Parathyroid adenoma (tissue), 2 donors: ENCODE results near the gene SEMA5B.

Experiments used
- H2AFZ ChIP-seq: fragments of 300-600 bp; sonication (generic); one replicate; pipeline ENCODE4 v1.7.0; 2017; ENCODE audit warnings: antibody characterized with exemption, mild to moderate bottlenecking
- H3K27ac ChIP-seq: fragments of 300-600 bp; sonication (generic); one replicate; pipeline ENCODE4 v1.7.0; 2017
- H3K27me3 ChIP-seq: fragments of 300-600 bp; sonication (generic); one replicate; pipeline ENCODE4 v1.7.0; 2017; ENCODE audit warnings: low read length; ENCODE audit not compliant: control insufficient read depth, insufficient read depth
- H3K36me3 ChIP-seq: fragments of 300-600 bp; sonication (generic); one replicate; pipeline ENCODE4 v1.7.0; 2017; ENCODE audit warnings: low read length; ENCODE audit not compliant: control insufficient read depth, insufficient read depth
- H3K4me1 ChIP-seq: fragments of 300-600 bp; sonication (generic); one replicate; pipeline ENCODE4 v1.7.0; 2017; ENCODE audit warnings: control low read depth
- H3K4me2 ChIP-seq: fragments of 300-600 bp; sonication (generic); one replicate; pipeline ENCODE4 v1.7.0; 2017; ENCODE audit warnings: low read length
- H3K4me3 ChIP-seq: fragments of 300-600 bp; sonication (generic); one replicate; pipeline ENCODE4 v1.7.0; 2017; ENCODE audit warnings: low read depth, low read length
- H3K79me2 ChIP-seq: fragments of 300-600 bp; sonication (generic); one replicate; pipeline ENCODE4 v1.7.0; 2017; ENCODE audit warnings: control low read depth
- H3K9ac ChIP-seq: fragments of 300-600 bp; sonication (generic); one replicate; pipeline ENCODE4 v1.7.0; 2017; ENCODE audit warnings: mild to moderate bottlenecking
- H3K9me3 ChIP-seq: fragments of 300-600 bp; sonication (generic); one replicate; pipeline ENCODE4 v1.7.0; 2017; ENCODE audit warnings: low read length; ENCODE audit not compliant: control insufficient read depth
- TF ChIP-seq, protein P1 (sequence below): fragments of 300-600 bp; sonication (generic); IDR thresholded peaks from one replicate; pipeline ENCODE4 v1.7.0; 2017; ENCODE audit warnings: antibody characterized with exemption, mild to moderate bottlenecking
- donor health status: primary hyperparathyroidism.

SEMA5B gene

DNA sequence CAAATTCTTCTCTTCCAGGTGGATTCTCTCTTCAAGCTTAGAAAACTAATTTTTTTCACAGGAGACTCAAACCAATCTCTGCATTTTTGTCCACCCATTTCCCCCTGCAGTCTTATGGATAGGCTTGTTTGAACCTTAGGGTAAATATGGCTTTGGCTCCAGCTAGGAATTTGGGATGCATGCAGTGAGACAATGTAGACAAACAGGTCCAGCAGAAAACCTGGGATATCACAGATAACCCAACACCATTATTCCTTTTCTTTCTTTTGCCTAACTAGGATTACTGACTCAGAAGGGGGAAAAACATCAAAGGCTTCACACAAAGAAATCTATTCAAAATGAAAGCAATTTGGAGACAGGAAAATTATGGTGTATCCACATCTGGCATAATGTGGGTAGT is 11.2 kb upstream of the SEMA5B start:
- no peak overlapping the region for H3K27ac ChIP-seq
- no peaks in the 10 kb centered on the region for H3K4me1 ChIP-seq
- H3K36me3 ChIP-seq = no peaks in the 10 kb centered on the region
- H2AFZ ChIP-seq = no peak overlapping the region
- H3K4me2 ChIP-seq = no peak overlapping the region
- H3K27me3 ChIP-seq = no peaks in the 10 kb centered on the region
- no peaks in the 10 kb centered on the region for H3K9me3 ChIP-seq
- TF ChIP-seq, protein P1, sequence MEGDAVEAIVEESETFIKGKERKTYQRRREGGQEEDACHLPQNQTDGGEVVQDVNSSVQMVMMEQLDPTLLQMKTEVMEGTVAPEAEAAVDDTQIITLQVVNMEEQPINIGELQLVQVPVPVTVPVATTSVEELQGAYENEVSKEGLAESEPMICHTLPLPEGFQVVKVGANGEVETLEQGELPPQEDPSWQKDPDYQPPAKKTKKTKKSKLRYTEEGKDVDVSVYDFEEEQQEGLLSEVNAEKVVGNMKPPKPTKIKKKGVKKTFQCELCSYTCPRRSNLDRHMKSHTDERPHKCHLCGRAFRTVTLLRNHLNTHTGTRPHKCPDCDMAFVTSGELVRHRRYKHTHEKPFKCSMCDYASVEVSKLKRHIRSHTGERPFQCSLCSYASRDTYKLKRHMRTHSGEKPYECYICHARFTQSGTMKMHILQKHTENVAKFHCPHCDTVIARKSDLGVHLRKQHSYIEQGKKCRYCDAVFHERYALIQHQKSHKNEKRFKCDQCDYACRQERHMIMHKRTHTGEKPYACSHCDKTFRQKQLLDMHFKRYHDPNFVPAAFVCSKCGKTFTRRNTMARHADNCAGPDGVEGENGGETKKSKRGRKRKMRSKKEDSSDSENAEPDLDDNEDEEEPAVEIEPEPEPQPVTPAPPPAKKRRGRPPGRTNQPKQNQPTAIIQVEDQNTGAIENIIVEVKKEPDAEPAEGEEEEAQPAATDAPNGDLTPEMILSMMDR = no peak
- no peak overlapping the region for H3K4me3 ChIP-seq
- H3K9ac ChIP-seq = no peak overlapping the region
- no peaks in the 10 kb centered on the region for H3K79me2 ChIP-seq

DNA sequence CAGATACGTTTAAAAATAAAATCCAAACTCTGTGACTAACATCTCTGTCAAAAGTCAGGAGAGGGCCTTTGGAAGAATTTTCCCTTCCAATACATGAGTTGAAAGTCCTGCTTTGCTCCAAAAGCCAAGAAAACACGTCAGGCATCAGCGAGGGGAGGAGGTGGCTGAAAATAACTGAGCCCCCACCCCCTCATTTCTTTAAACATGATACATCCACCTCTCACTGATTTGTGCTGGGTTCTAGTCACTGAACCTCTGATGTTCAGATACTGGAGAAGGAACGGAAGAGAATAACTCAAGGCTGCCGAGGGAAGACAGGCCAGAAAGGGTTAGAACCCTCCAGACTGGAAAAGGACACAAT is 9.4 kb upstream of the SEMA5B start:
- no peaks in the 10 kb centered on the region for H3K36me3 ChIP-seq
- H3K4me2 ChIP-seq = no peak overlapping the region
- no peak overlapping the region for H3K4me3 ChIP-seq
- H3K9ac ChIP-seq = no peak overlapping the region
- H3K4me1 ChIP-seq = no peaks in the 10 kb centered on the region
- no peaks in the 10 kb centered on the region for H3K79me2 ChIP-seq
- no peak overlapping the region for H3K27ac ChIP-seq
- H2AFZ ChIP-seq = no peak overlapping the region
- no peaks in the 10 kb centered on the region for H3K9me3 ChIP-seq
- TF ChIP-seq, protein P1 = no peak
- no peaks in the 10 kb centered on the region for H3K27me3 ChIP-seq

DNA sequence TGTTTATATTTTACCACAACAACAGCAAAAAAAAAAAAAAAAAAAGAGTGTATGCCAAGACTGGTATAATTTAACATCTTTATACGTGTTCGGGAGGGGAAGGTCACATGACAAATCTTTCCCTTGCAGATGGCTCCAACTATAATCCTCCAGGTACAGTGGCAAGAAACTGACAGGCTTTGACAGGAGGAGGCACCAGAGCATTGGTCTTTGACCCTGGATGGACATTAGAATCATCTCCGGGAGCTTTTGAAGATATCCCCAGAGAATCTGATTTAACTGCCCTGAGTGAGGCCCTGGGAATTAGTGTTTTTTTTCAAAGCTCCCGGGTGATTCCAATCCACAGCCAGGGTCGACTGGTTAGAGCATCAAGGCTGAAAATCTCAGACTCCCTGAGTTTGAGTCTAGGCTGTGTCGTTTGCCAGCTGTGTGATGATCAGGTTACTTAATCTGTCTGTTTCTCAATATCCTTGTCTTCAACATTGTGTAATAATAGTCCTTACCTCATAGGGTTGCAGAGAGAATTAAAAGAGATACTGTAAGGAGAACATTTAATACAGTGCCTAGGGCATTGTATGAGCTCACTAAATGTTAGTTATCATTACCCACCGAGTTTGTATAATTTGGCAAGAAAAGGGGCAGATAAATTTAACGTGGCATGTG is 8.9 kb upstream of the SEMA5B start:
- Histone ChIP-seq H2AFZ (no peak overlapping the region), H3K27ac (no peak overlapping the region), H3K9ac (no peak overlapping the region), H3K79me2 (no peaks in the 10 kb centered on the region), H3K4me3 (no peak overlapping the region), H3K4me2 (no peak overlapping the region), H3K27me3 (no peaks in the 10 kb centered on the region), H3K9me3 (no peaks in the 10 kb centered on the region), H3K36me3 (no peaks in the 10 kb centered on the region), H3K4me1 (no peaks in the 10 kb centered on the region)
- TF ChIP-seq, protein P1 = peak; percentile 25

DNA sequence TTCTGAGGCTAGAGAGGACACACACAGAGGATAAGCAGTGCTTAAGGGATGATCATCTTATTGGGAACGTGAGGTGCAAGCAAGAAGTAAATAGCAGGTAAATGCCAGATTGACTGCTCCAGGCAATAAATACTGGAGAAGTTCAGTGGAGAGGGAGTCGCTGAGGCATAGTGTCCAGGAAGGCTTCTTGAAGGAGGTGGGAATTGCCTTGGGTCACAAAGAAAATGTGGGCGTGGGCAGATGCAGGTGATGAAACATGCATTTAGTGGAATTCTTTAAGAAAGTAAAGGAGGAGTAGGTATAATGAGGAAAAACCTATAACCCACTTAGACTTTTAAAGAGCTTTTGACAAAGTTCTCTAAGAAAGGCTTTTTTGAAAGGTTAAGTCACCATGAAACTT is 7.4 kb upstream of the SEMA5B start:
- TF ChIP-seq, protein P1 = no peak
- Histone ChIP-seq H3K36me3 (no peaks in the 10 kb centered on the region), H3K27ac (no peak overlapping the region)

DNA sequence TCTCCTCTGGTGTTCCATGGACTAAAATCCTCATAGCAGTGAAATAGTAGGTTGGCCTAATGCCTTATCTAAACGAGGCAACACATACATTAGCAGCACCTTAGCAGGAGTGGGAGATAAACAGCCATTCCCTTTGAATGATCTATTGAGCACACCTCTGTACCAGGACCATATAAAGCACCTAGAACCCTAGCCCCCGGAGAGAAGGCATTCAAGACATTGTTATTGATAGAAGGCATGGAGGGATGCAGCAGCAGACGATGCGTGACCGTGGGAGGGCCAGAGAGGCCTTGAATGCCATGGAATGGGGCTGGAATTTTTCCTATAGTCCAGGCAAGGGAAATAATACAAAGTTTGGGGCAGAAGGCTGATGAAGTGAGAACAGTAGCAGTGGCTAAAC is 6.6 kb upstream of the SEMA5B start:
- Histone ChIP-seq H3K4me1 (no peaks in the 10 kb centered on the region), H3K79me2 (no peaks in the 10 kb centered on the region)

More for the DNA sequence above, 7.4 kb upstream of the SEMA5B start:
- H3K9me3 ChIP-seq = no peaks in the 10 kb centered on the region
- H3K79me2 ChIP-seq = no peaks in the 10 kb centered on the region
- no peak overlapping the region for H3K4me3 ChIP-seq
- H3K4me1 ChIP-seq = no peaks in the 10 kb centered on the region
- no peaks in the 10 kb centered on the region for H3K27me3 ChIP-seq
- H3K9ac ChIP-seq = no peak overlapping the region
- no peak overlapping the region for H2AFZ ChIP-seq
- H3K4me2 ChIP-seq = no peak overlapping the region

More for the DNA sequence above, 6.6 kb upstream of the SEMA5B start:
- Histone ChIP-seq H2AFZ (no peak overlapping the region), H3K36me3 (no peaks in the 10 kb centered on the region), H3K4me2 (no peak overlapping the region), H3K27me3 (no peaks in the 10 kb centered on the region), H3K4me3 (no peak overlapping the region), H3K9me3 (no peaks in the 10 kb centered on the region), H3K9ac (no peak overlapping the region), H3K27ac (no peak overlapping the region)
- TF ChIP-seq, protein P1 = no peak
